Thymus (tissue), 11 donors: ENCODE data around the gene NOBOX. TPM values are rescaled to one million over a fixed set of nuclear protein-coding genes. Genes with fewer than 3 reads are reported as not detected.
"Not testable (repeated sequence)": the region's sequence is repeated elsewhere in the genome, so short reads cannot be mapped to it uniquely, and the experiment has no call there.

Source experiments
- DNase-seq, 9 donors: peaks; one replicate each; pipeline ENCODE4 v3.0.0-alpha.2; 2013; ENCODE audit warnings: low spot score in 9 of 9, low read depth in 6 of 9, missing footprints in 1 of 9
- H3K27ac ChIP-seq, 2 donors: one replicate each; pipeline ENCODE4 v1.5.1; 2013; ENCODE audit warnings: control low read depth in 1 of 2, low read depth in 1 of 2, low read length in 1 of 2, mild to moderate bottlenecking in 1 of 2, moderate library complexity in 1 of 2
- H3K27me3 ChIP-seq, 2 donors: one replicate each; pipeline ENCODE4 v1.5.1; 2013; ENCODE audit warnings: low read length in 1 of 2; ENCODE audit not compliant: control insufficient read depth in 2 of 2, insufficient read depth in 1 of 2
- H3K36me3 ChIP-seq, 2 donors: one replicate each; pipeline ENCODE4 v1.5.1; 2013; ENCODE audit warnings: low read length in 1 of 2, mild to moderate bottlenecking in 1 of 2, moderate library complexity in 1 of 2; ENCODE audit not compliant: control insufficient read depth in 2 of 2, insufficient read depth in 2 of 2
- H3K4me1 ChIP-seq, 2 donors: one replicate each; pipeline ENCODE4 v1.5.1; 2013; ENCODE audit warnings: low read length in 2 of 2; ENCODE audit not compliant: control insufficient read depth in 2 of 2, insufficient read depth in 2 of 2
- H3K4me3 ChIP-seq, 2 donors: one replicate each; pipeline ENCODE4 v1.5.1; 2013; ENCODE audit warnings: low read length in 2 of 2, control low read depth in 1 of 2, mild to moderate bottlenecking in 1 of 2
- H3K9me3 ChIP-seq, 2 donors: one replicate each; pipeline ENCODE4 v1.5.1; 2013; ENCODE audit warnings: low read length in 1 of 2, mild to moderate bottlenecking in 1 of 2; ENCODE audit not compliant: control insufficient read depth in 2 of 2, insufficient read depth in 1 of 2
- WGBS: extraction: QIAGEN DNeasy Blood & Tissue Kit; methylation state at CpG from one replicate; pipeline ENCODE4 v1.1.7; 2013; 5-methylcytosine and 5-hydroxymethylcytosine counted together
- polyA plus RNA-seq: library from polyadenylated mRNA; stranded (reverse); fragments of 200-250 nt; gene quantifications from one replicate; pipeline ENCODE4 v1.2.3, GENCODE V29; 2013
- total RNA-seq: library from RNA; stranded (reverse); fragments of 120-200 nt; gene quantifications from one replicate; pipeline ENCODE4 v1.2.4, GENCODE V29; 2013
- donor health status: healthy.

The NOBOX gene
- total and polyA plus RNA-seq, 2 donors: not detected

GRCh38 chr7:144418931-144419330 lies 15.4 kb upstream of the NOBOX start:
- H3K9me3 ChIP-seq, H3K4me1 ChIP-seq, H3K27me3 ChIP-seq, H3K27ac ChIP-seq, H3K36me3 ChIP-seq, H3K4me3 ChIP-seq, DNase-seq: not testable (repeated sequence)
- WGBS: 93% methylated on average over 4 of the region's 4 CpGs

DNA sequence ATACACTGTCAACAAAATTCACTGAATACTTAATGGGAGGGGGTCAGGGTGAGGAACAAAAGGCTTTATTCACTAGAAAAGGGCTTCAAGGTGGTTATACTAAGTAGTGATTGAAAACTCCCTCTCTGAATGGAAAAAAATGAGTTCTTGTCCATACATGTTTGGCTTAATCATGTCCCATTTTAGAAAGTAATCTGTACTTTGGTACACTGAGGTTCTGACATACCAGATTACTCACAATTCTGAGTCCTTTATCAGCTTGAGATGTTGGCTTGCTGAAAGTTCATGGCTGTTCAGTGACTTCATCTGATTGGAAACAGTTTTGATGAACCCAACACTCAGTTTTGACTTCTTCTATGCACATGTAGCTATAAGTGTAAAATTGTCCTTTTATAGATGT lies 12.8 kb upstream of the NOBOX start:
- DNase-seq: no peak
- H3K9me3 ChIP-seq: peaks cover 0 to 6% of the 10 kb centered on the region in 2 donors
- H3K4me1 ChIP-seq: no peaks in the 10 kb centered on the region
- H3K27me3 ChIP-seq: no peaks in the 10 kb centered on the region
- no peak overlapping the region for H3K27ac ChIP-seq
- H3K36me3 ChIP-seq: no peaks in the 10 kb centered on the region
- H3K4me3 ChIP-seq: no peak overlapping the region

- no peak for DNase-seq
- H3K4me3 ChIP-seq: no peak overlapping the region
- no peak overlapping the region for H3K27ac ChIP-seq
- peaks cover 0 to 6% of the 10 kb centered on the region in 2 donors for H3K9me3 ChIP-seq
- H3K27me3 ChIP-seq: no peaks in the 10 kb centered on the region
- no peaks in the 10 kb centered on the region for H3K4me1 ChIP-seq
- no peaks in the 10 kb centered on the region for H3K36me3 ChIP-seq
Measured at GRCh38 chr7:144415858-144416257, 12.4 kb upstream of the NOBOX start.

GRCh38 chr7:144414815-144415214 lies 11.3 kb upstream of the NOBOX start:
- H3K4me1 ChIP-seq: no peaks in the 10 kb centered on the region
- H3K27ac ChIP-seq: no peak overlapping the region
- no peak for DNase-seq
- H3K9me3 ChIP-seq: peaks cover 0 to 6% of the 10 kb centered on the region in 2 donors
- no peaks in the 10 kb centered on the region for H3K27me3 ChIP-seq
- H3K36me3 ChIP-seq: no peaks in the 10 kb centered on the region
- H3K4me3 ChIP-seq: no peak overlapping the region
- 88% methylated on average over 3 of the region's 3 CpGs for WGBS

DNA sequence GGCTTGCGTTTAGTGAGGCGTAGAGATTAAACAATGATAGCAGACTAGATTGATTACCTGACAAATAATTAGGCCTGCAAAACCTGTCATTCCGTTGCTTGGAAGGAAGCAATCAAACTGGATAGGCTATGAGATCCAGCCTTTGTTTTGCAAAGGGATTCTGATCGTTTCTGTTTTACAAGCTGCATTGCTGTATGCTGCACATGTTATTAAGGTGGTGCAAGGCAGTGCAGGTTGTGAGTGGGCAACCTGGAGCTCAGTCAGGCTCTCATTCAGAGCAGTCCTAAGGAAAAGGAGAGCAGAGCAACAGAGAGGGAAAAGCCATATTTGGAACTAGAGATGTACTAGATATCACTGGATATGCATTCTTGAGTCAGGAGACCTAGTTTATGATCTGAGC lies 6.9 kb upstream of the NOBOX start:
- no peak overlapping the region for H3K4me3 ChIP-seq
- DNase-seq: no peak

DNA sequence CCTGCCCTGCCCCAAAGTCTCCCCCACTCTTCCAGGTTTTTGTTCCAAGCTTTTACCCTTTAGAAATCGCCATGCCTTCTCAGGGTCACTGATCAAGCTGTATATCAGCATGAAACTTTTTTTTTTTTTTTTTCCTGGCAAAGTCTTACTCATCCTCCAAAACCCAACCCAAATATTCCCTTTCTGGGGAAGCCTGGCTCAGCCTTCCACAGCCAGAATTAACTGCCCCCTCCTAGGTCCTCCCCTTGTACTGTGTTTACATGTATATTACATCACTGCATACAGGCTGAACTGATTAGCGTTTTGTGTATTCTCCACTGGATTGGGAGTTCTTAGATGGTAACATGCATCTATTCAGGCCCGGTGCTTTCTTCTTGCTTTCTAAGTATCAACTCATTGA lies 4.6 kb upstream of the NOBOX start:
- 90% methylated on average over 3 of the region's 3 CpGs for WGBS
- Histone ChIP-seq H3K27ac (peak overlapping the region in 1 of 2 donors; percentile 64), H3K27me3 (no peaks in the 10 kb centered on the region), H3K4me1 (no peaks in the 10 kb centered on the region), H3K36me3 (no peaks in the 10 kb centered on the region), H3K9me3 (no peaks in the 10 kb centered on the region), H3K4me3 (no peak overlapping the region)
- no peak for DNase-seq

More for the DNA sequence above, 6.9 kb upstream of the NOBOX start:
- no peak overlapping the region for H3K27ac ChIP-seq
- H3K9me3 ChIP-seq: no peaks in the 10 kb centered on the region
- H3K36me3 ChIP-seq: no peaks in the 10 kb centered on the region
- H3K4me1 ChIP-seq: no peaks in the 10 kb centered on the region
- 50% methylated on average over 4 of the region's 4 CpGs for WGBS
- no peaks in the 10 kb centered on the region for H3K27me3 ChIP-seq

DNA sequence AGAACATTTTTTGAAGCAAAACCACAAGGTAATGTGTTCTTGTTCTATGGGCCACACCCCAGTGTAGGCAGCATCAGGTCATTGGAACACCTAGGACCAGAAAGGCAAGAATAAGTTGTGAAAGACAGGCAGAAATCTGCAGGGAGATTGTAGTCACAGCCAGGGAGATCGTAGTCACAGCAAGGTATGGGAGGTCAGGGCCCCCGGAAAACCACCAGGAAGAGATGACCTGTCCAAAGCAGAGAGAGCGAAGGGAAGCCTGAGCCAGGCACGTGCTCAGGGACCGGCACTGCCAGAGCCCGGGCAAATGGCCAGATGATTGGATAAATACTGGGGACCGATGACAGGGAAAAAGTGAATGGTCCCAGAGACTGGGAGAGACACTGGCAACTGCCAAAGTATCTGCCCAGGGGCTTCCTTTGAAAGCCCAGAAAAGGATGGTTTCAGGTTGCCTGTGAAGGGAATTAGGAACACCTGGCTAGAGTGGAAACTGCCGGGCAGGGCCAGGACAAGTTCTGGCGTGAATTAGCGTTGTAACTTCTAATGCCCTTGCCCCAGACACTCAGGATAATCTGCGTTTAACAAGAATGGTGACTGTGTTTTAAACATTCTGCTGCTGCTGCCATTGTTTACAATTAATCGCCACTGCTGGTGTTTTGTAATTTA lies 3.9 kb upstream of the NOBOX start:
- DNase-seq: peak in 1 of 9 donors; percentile 11
- no peaks in the 10 kb centered on the region for H3K4me1 ChIP-seq
- H3K4me3 ChIP-seq: no peak overlapping the region
- H3K36me3 ChIP-seq: no peaks in the 10 kb centered on the region
- 93% methylated on average over 12 of the region's 12 CpGs for WGBS
- H3K9me3 ChIP-seq: no peaks in the 10 kb centered on the region
- peak overlapping the region; percentile 19 to 32 for H3K27ac ChIP-seq
- no peaks in the 10 kb centered on the region for H3K27me3 ChIP-seq

- no peaks in the 10 kb centered on the region for H3K36me3 ChIP-seq
- no peaks in the 10 kb centered on the region for H3K27me3 ChIP-seq
- no peaks in the 10 kb centered on the region for H3K4me1 ChIP-seq
- DNase-seq: no peak
- no peak overlapping the region for H3K4me3 ChIP-seq
- WGBS: 96% methylated on average over 4 of the region's 4 CpGs
- H3K9me3 ChIP-seq: no peaks in the 10 kb centered on the region
- no peak overlapping the region for H3K27ac ChIP-seq
Measured at GRCh38 chr7:144404946-144405345, 1.5 kb upstream of the NOBOX start.

DNA sequence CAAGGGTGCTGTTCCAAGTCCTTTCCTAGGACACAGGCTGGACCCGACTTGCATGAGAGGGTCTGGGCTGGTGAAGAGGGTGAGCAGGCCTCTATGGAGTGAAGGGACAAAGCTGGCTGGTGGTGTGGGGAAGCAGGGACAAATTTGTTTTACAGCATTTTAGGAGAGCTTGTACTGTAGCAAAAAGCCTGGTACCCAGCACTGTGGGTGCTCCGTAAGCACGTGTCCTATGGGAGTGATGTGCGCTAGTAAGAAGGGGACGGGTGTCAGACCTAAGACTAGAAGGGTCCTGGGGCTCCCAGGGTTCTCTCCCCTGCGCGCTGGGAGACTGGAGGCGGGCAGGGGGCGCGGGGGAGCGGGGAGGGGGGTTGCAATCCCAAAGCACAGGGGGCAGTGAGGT lies 391 bp downstream of the NOBOX start:
- no peaks in the 10 kb centered on the region for H3K4me1 ChIP-seq
- H3K36me3 ChIP-seq: no peaks in the 10 kb centered on the region
- H3K27ac ChIP-seq: no peak overlapping the region
- WGBS: 97% methylated on average over 11 of the region's 11 CpGs
- no peaks in the 10 kb centered on the region for H3K27me3 ChIP-seq
- DNase-seq: no peak
- H3K9me3 ChIP-seq: no peaks in the 10 kb centered on the region
- no peak overlapping the region for H3K4me3 ChIP-seq

- Histone ChIP-seq H3K36me3 (no peaks in the 10 kb centered on the region), H3K27me3 (no peaks in the 10 kb centered on the region), H3K4me3 (no peak overlapping the region), H3K27ac (no peak overlapping the region), H3K4me1 (no peaks in the 10 kb centered on the region), H3K9me3 (no peaks in the 10 kb centered on the region)
- no peak for DNase-seq
- WGBS: 44% methylated on average over 5 of the region's 5 CpGs
Measured at GRCh38 chr7:144401490-144401889, 2.0 kb downstream of the NOBOX start.
